ENCODE results near the gene HOOK1.

- no peak for TF ChIP-seq POLR2A (IDR thresholded peaks at IDR 0.05; ENCODE audit: extremely low read depth, insufficient read length)
- TF ChIP-seq CTCF (IDR thresholded peaks at IDR 0.05; ENCODE audit: low read depth, low read length), result no peak
- no peak for TF ChIP-seq MAX (IDR thresholded peaks at IDR 0.05; ENCODE audit: low read depth, low read length)
- no peak for TF ChIP-seq MYC (IDR thresholded peaks at IDR 0.05; ENCODE audit: low read depth, low read length)
Measured at GRCh38 chr1:59805554-59805953, 9.2 kb upstream of the HOOK1 start.
